ENCODE data around the gene SMIM32. TPM values are rescaled to one million over a fixed set of nuclear protein-coding genes. Genes with fewer than 3 reads are reported as not detected.

Gene SMIM32
- total RNA-seq, 1 donor from 2014 or later, result not detected

DNA sequence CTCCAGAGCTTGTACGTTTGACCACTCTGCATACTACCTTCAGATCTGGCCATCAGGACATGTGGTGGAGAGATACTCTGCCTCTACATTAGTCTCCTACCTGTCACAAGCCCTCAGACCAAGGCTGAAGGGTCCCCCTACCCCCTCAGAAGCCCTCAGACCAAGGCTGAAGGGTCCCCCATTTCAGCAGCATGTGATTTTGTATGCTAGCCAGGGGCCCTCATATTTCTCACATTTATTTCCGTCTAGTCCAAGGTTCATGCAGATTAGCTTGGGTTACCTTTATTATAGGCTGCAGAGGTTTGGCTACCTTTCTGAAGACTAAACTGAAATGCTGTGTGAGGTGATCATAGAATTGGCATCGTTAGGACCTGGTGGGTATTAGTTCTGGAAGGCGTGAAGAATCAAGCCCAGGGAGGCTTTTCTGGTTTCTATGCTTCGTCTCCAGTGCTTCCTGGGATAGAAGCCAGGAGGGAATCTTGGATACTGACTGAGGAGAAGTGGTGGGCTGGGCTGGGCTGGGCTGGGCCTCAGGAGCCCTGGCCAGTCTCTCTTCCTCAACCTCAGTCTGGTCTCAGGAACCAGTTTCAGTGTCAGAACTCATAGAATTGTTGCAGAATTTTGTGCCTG is 2.8 kb downstream of the SMIM32 start:
- TF ChIP-seq, protein P1, sequence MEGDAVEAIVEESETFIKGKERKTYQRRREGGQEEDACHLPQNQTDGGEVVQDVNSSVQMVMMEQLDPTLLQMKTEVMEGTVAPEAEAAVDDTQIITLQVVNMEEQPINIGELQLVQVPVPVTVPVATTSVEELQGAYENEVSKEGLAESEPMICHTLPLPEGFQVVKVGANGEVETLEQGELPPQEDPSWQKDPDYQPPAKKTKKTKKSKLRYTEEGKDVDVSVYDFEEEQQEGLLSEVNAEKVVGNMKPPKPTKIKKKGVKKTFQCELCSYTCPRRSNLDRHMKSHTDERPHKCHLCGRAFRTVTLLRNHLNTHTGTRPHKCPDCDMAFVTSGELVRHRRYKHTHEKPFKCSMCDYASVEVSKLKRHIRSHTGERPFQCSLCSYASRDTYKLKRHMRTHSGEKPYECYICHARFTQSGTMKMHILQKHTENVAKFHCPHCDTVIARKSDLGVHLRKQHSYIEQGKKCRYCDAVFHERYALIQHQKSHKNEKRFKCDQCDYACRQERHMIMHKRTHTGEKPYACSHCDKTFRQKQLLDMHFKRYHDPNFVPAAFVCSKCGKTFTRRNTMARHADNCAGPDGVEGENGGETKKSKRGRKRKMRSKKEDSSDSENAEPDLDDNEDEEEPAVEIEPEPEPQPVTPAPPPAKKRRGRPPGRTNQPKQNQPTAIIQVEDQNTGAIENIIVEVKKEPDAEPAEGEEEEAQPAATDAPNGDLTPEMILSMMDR (IDR thresholded peaks at IDR 0.05; ENCODE audit: unreplicated experiment), result no peak
- Mint-ChIP-seq H3K4me1 (ENCODE audit: unreplicated experiment) (peaks cover 10% of the 10 kb centered on the region), H3K27me3 (ENCODE audit: unreplicated experiment) (peaks cover 17% of the 10 kb centered on the region), H3K27ac (ENCODE audit: unreplicated experiment) (no peak overlapping the region), H3K9me3 (ENCODE audit: unreplicated experiment) (no peaks in the 10 kb centered on the region), H3K36me3 (ENCODE audit: low read depth, unreplicated experiment) (peaks cover 34% of the 10 kb centered on the region), H3K4me3 (ENCODE audit: unreplicated experiment) (no peak overlapping the region)
- DNase-seq (ENCODE audit: low spot score), result no peak

DNA sequence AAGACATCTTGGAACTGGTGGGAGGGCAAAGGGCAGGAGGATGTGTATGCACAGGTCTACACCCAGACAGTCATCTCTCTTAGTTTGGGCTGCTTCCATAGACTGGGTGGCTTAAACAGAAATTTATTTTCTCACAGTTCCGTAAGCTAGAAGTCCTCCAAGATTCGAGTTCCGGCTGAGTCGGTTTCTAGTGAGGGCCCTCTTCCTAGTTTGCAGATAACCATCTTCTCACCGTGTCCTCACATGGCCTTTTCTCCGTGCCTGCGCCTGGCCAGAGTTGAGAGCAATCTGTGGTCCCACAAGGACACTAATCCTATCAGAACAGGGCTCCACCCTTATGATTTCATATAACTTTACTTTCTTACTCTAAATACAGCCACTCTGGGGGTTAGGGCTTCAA is 4.1 kb downstream of the SMIM32 start:
- TF ChIP-seq, protein P1 (IDR thresholded peaks at IDR 0.05; ENCODE audit: unreplicated experiment), result no peak
- Mint-ChIP-seq H3K27me3 (ENCODE audit: unreplicated experiment) (peaks cover 13% of the 10 kb centered on the region), H3K27ac (ENCODE audit: unreplicated experiment) (no peak overlapping the region), H3K36me3 (ENCODE audit: low read depth, unreplicated experiment) (peaks cover 30% of the 10 kb centered on the region), H3K4me3 (ENCODE audit: unreplicated experiment) (no peak overlapping the region), H3K9me3 (ENCODE audit: unreplicated experiment) (no peaks in the 10 kb centered on the region), H3K4me1 (ENCODE audit: unreplicated experiment) (peaks cover 10% of the 10 kb centered on the region)
- no peak for DNase-seq (ENCODE audit: low spot score)

DNA sequence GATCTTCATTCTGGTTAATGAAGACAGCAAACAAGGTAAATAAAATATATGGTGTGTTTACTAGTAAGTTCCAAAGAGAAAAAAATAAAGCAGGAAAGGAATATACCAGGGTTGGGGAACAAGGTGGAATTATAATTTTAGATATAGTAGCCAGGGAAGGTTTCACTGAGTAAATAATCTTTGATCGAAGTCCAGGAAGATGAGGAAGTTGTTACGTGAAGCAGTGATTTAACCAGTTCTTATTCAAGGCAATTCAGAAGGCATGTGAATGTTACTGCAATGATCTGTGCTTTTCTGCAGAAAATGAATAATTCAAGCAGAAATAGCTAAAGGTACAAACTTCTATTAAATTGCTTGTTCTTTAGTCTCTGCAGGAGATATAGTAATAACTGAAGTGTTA is 6.2 kb downstream of the SMIM32 start:
- TF ChIP-seq, protein P1 (IDR thresholded peaks at IDR 0.05; ENCODE audit: unreplicated experiment), result no peak
- no peak overlapping the region for H3K27ac Mint-ChIP-seq (ENCODE audit: unreplicated experiment)

DNA sequence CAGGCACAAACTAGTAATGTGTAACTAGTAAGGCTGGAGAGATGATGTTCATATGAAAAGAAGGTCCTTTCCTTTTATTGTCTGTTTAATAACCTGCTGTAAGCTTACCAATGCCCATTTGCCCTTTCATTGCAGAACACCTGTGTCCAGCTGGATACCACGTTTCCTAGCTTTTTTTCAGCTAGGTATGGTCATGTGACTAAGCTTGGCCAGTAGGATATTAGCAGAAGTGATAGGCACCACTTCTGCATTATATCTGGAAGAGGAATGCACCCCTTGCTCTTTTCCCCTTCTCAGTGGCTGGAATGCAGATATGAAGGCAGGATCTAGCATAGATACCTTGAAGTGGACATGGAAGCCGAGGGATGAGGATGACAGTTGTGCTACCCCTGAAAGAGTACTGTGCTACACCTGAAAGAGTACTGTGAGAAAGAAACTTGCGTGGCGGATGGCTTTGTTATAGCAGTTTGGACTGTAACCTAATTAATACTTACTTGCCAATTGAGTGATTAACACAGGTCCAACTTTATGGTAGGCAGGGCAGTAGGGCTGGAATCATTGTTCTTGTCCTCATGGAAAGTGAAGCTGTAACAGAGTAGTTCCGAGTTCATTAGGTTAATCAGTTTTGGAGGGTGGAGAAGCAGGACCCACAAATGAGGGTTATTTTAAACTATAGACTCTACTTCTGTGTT is 6.8 kb downstream of the SMIM32 start:
- DNase-seq (ENCODE audit: low spot score), result no peak
- Mint-ChIP-seq H3K9me3 (ENCODE audit: unreplicated experiment) (no peaks in the 10 kb centered on the region), H3K4me3 (ENCODE audit: unreplicated experiment) (no peak overlapping the region), H3K36me3 (ENCODE audit: low read depth, unreplicated experiment) (peaks cover 29% of the 10 kb centered on the region), H3K27me3 (ENCODE audit: unreplicated experiment) (peaks cover 5% of the 10 kb centered on the region), H3K4me1 (ENCODE audit: unreplicated experiment) (peaks cover 4% of the 10 kb centered on the region), H3K27ac (ENCODE audit: unreplicated experiment) (no peak overlapping the region)
- TF ChIP-seq, protein P1 (IDR thresholded peaks at IDR 0.05; ENCODE audit: unreplicated experiment), result no peak

More for the DNA sequence above, 6.2 kb downstream of the SMIM32 start:
- Mint-ChIP-seq H3K4me1 (ENCODE audit: unreplicated experiment) (peaks cover 10% of the 10 kb centered on the region), H3K36me3 (ENCODE audit: low read depth, unreplicated experiment) (peaks cover 29% of the 10 kb centered on the region), H3K27me3 (ENCODE audit: unreplicated experiment) (peaks cover 10% of the 10 kb centered on the region), H3K9me3 (ENCODE audit: unreplicated experiment) (no peaks in the 10 kb centered on the region), H3K4me3 (ENCODE audit: unreplicated experiment) (no peak overlapping the region)
- DNase-seq (ENCODE audit: low spot score), result no peak

DNA sequence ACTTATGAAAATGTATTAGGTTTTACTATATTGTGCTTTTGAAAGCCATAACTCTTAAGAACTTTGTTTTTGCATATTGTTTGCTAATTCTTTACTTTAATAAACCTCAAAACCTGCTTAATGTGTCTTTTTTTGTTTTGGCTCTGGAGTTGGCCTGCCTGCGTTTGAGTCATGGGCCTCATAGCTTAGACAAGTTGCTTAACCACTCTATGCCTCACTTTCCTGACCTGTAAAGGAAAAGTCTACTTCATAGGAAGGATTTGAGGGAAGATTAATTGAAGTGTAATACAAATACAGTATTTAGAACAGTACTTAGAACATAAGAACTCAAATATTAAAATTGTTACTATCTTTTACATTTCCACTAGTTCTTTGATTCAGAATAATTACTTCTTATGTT is 10.3 kb downstream of the SMIM32 start:
- no peak for DNase-seq (ENCODE audit: low spot score)
- Mint-ChIP-seq H3K27ac (ENCODE audit: unreplicated experiment) (no peak overlapping the region), H3K27me3 (ENCODE audit: unreplicated experiment) (no peaks in the 10 kb centered on the region), H3K36me3 (ENCODE audit: low read depth, unreplicated experiment) (peaks cover 14% of the 10 kb centered on the region), H3K9me3 (ENCODE audit: unreplicated experiment) (no peaks in the 10 kb centered on the region), H3K4me3 (ENCODE audit: unreplicated experiment) (no peak overlapping the region), H3K4me1 (ENCODE audit: unreplicated experiment) (no peaks in the 10 kb centered on the region)
- TF ChIP-seq, protein P1 (IDR thresholded peaks at IDR 0.05; ENCODE audit: unreplicated experiment), result no peak

Data from endothelial cell (in vitro differentiated cells).